Tibial artery (tissue), 4 donors: Measurements from ENCODE around the gene SRSF11.
"Not testable (repeated sequence)": the region's sequence is repeated elsewhere in the genome, so short reads cannot be mapped to it uniquely, and the experiment has no call there.

ENCODE experiments used
- DNase-seq, 2 donors: peaks; one replicate each; pipeline ENCODE4 v3.0.0-alpha.2; 2019
- H3K27ac ChIP-seq, 2 donors: fragments of 200-600 bp; sonication (generic) in 1 of 2; 1 replicate in 1 of 2; 2 replicates in 1 of 2; pipeline ENCODE4 v1.5.1; 2018 to 2019; ENCODE audit warnings: mild to moderate bottlenecking in 1 of 2
- H3K27me3 ChIP-seq, 2 donors: fragments of 200-600 bp; sonication (generic) in 1 of 2; one replicate each; pipeline versions ENCODE4 v1.5.1 to v1.6.0; 2016 to 2019
- H3K36me3 ChIP-seq, 3 donors: fragments of 200-600 bp; sonication (generic) in 2 of 3; one replicate each; pipeline ENCODE4 v1.5.1; 2016 to 2019; ENCODE audit warnings: mild to moderate bottlenecking in 2 of 3
- H3K4me1 ChIP-seq, 4 donors: fragments of 200-600 bp; sonication (generic) in 2 of 4; 1 replicate in 3 of 4; 2 replicates in 1 of 4; pipeline ENCODE4 v1.5.1; 2016 to 2019
- H3K4me3 ChIP-seq, 2 donors: fragments of 200-600 bp; sonication (generic) in 1 of 2; 1 replicate in 1 of 2; 2 replicates in 1 of 2; pipeline ENCODE4 v1.5.1; 2018 to 2019; ENCODE audit warnings: mild to moderate bottlenecking in 2 of 2
- H3K9me3 ChIP-seq, 3 donors: fragments of 200-600 bp; sonication (generic) in 1 of 3; one replicate each; pipeline ENCODE4 v1.5.1; 2016 to 2019
- CTCF ChIP-seq, 2 experiments: fragments of 200-600 bp in 1 of 2; fragments of 450-650 bp in 1 of 2; IDR thresholded peaks; one replicate each; pipeline ENCODE4 v1.5.1; 2017 to 2019; ENCODE audit warnings: antibody characterized with exemption in 2 of 2, mild to moderate bottlenecking in 1 of 2, moderate library complexity in 1 of 2
- intact Hi-C: fragments of 100-400 bp; cut with DNase I; formaldehyde crosslinking; loops from one replicate; pipeline ENCODE4 v1.15.0; 2023; ENCODE audit warnings: low total_unique reads

Gene SRSF11

GRCh38 chr1:70204139-70204538 is 17.0 kb upstream of the SRSF11 start:
- no peaks in the 10 kb centered on the region for H3K27me3 ChIP-seq
- DNase-seq = no peak
- H3K9me3 ChIP-seq = no peaks in the 10 kb centered on the region
- H3K4me1 ChIP-seq = peaks cover 0 to 49% (median 21%) of the 10 kb centered on the region in 4 donors
- H3K27ac ChIP-seq = no peak overlapping the region
- peak overlapping the region in 1 of 2 donors; percentile 77 for H3K4me3 ChIP-seq
- no peak for TF ChIP-seq CTCF (IDR thresholded peaks at IDR 0.05)
- intact Hi-C loops = loop anchor here (10.0 kb wide), 1 partner anchor 151 kb away; the partner anchor contains the start of gene ANKRD13C
- H3K36me3 ChIP-seq = peaks cover 0 to 4% (median 0%) of the 10 kb centered on the region in 3 donors

- H3K4me1 ChIP-seq = peaks cover 0 to 53% (median 24%) of the 10 kb centered on the region in 4 donors
- no peaks in the 10 kb centered on the region for H3K27me3 ChIP-seq
- H3K4me3 ChIP-seq = peak overlapping the region; percentile 77 to 80
- DNase-seq = no peak
- intact Hi-C loops = loop anchor here (10.0 kb wide), 1 partner anchor 150 kb away; the partner anchor contains the start of gene ANKRD13C
- H3K36me3 ChIP-seq = peaks cover 0 to 4% (median 0%) of the 10 kb centered on the region in 3 donors
- peak overlapping the region; percentile 85 to 92 for H3K27ac ChIP-seq
- H3K9me3 ChIP-seq = no peaks in the 10 kb centered on the region
- TF ChIP-seq CTCF (IDR thresholded peaks at IDR 0.05) = no peak
Measured at GRCh38 chr1:70204600-70204999, 16.6 kb upstream of the SRSF11 start.

- DNase-seq = no peak
- no peak for TF ChIP-seq CTCF (IDR thresholded peaks at IDR 0.05)
- Histone ChIP-seq H3K4me3 (peak overlapping the region; percentile 77 to 80), H3K27me3 (no peaks in the 10 kb centered on the region), H3K9me3 (no peaks in the 10 kb centered on the region), H3K36me3 (peaks cover 0 to 5% (median 0%) of the 10 kb centered on the region in 3 donors), H3K27ac (peak overlapping the region; percentile 85 to 92), H3K4me1 (peaks cover 0 to 57% (median 25%) of the 10 kb centered on the region in 4 donors)
- intact Hi-C loops = loop anchor here (10.0 kb wide), 1 partner anchor 150 kb away; the partner anchor contains the start of gene ANKRD13C
Measured at GRCh38 chr1:70205071-70205433, 16.1 kb upstream of the SRSF11 start.

- H3K4me1 ChIP-seq = peaks cover 0 to 62% (median 29%) of the 10 kb centered on the region in 4 donors
- no peaks in the 10 kb centered on the region for H3K9me3 ChIP-seq
- H3K27ac ChIP-seq = peak within 1 kb of the TSS; percentile 85 to 92
- TF ChIP-seq CTCF (IDR thresholded peaks at IDR 0.05) = no peak
- H3K4me3 ChIP-seq = peak within 1 kb of the TSS; percentile 77 to 80
- DNase-seq = peak; percentile 94 to 96
- intact Hi-C loops = loop anchor here (10.0 kb wide), 1 partner anchor 149 kb away; the partner anchor contains the start of gene ANKRD13C
- H3K27me3 ChIP-seq = no peaks in the 10 kb centered on the region
- H3K36me3 ChIP-seq = peaks cover 0 to 8% (median 0%) of the 10 kb centered on the region in 3 donors
Measured at GRCh38 chr1:70205434-70206118, 15.6 kb upstream of the SRSF11 start, which contains the start of gene LRRC40. Gene LRRC40, minus strand, starts transcription at chr1:70205579. Its CDS starts 39 bp downstream, at chr1:70205540.

- intact Hi-C loops = loop anchor here (10.0 kb wide), 1 partner anchor 148 kb away; the partner anchor contains the start of gene ANKRD13C
- not testable (repeated sequence) for DNase-seq, H3K27me3 ChIP-seq, H3K9me3 ChIP-seq, H3K36me3 ChIP-seq
- Histone ChIP-seq H3K4me3 (peak overlapping the region; percentile 77 to 80), H3K27ac (peak overlapping the region; percentile 85 to 92), H3K4me1 (peaks cover 0 to 71% (median 29%) of the 10 kb centered on the region in 4 donors)
Measured at GRCh38 chr1:70206833-70207232, 14.3 kb upstream of the SRSF11 start.

- TF ChIP-seq CTCF (IDR thresholded peaks at IDR 0.05) = no peak
- Histone ChIP-seq H3K27me3 (no peaks in the 10 kb centered on the region), H3K4me1 (peaks cover 0 to 65% (median 29%) of the 10 kb centered on the region in 4 donors), H3K27ac (no peak overlapping the region), H3K9me3 (no peaks in the 10 kb centered on the region), H3K4me3 (no peak overlapping the region), H3K36me3 (peaks cover 0 to 8% (median 0%) of the 10 kb centered on the region in 3 donors)
- no peak for DNase-seq
- intact Hi-C loops = loop anchor here (10.0 kb wide), 1 partner anchor 147 kb away; the partner anchor contains the start of gene ANKRD13C
Measured at GRCh38 chr1:70207492-70207891, 13.7 kb upstream of the SRSF11 start.
